ENCODE data around the gene UQCC2.

Gene UQCC2

GRCh38 chr6:33737267-33738026 lies 25.9 kb upstream of the UQCC2 start:
- no peak overlapping the region for H3K9ac ChIP-seq (ENCODE audit: low read depth, low read length)
- no peaks in the 10 kb centered on the region for H3K4me1 ChIP-seq (ENCODE audit: insufficient read depth, low read length)
- no peaks in the 10 kb centered on the region for H3K36me3 ChIP-seq (ENCODE audit: insufficient read depth, low read length)
- no peaks in the 10 kb centered on the region for H3K9me3 ChIP-seq (ENCODE audit: control insufficient read depth, insufficient read depth, low read length)

DNA sequence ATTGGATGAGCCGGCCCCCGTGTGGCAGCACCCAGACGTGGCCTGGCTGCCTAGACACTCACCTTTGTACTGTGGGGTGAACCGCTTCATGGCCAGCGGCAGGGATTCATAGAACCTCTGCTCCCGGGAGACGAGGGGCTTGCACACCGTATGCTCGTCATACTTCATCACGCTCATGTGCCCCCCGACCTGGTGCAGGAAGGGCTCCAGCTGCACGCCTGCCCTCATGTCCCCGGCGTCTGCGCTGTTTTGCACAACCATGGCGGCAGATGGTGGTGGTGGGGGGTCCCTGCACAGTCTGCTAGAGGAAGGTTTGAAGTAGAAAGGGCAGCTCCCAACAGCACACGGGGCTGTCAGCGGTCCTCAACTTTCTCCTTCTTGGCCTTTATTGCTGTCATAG lies 23.7 kb upstream of the UQCC2 start:
- H3K4me1 ChIP-seq (ENCODE audit: insufficient read depth, low read length), result no peaks in the 10 kb centered on the region; the same call in 1 of the 2 replicates
- H3K9me3 ChIP-seq (ENCODE audit: control insufficient read depth, insufficient read depth, low read length), result no peaks in the 10 kb centered on the region
- no peak overlapping the region for H3K9ac ChIP-seq (ENCODE audit: low read depth, low read length)
- H3K36me3 ChIP-seq (ENCODE audit: insufficient read depth, low read length), result no peaks in the 10 kb centered on the region

DNA sequence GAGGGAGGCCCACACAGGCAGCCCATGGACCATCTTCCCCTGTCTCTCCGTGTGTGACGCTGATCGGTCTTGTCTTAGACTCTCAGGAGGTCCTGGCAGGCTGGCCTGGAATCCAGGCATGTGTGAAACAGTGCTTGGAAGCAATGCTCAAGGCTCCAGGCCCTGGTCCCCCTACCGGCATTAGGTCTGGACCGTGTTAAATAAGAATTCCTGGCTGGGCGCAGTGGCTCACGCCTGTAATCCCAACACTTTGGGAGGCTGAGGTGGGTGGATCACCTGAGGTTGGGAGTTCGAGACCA lies 22.2 kb upstream of the UQCC2 start:
- no peak overlapping the region for H3K9ac ChIP-seq (ENCODE audit: low read depth, low read length)
- H3K36me3 ChIP-seq (ENCODE audit: insufficient read depth, low read length), result no peaks in the 10 kb centered on the region
- no peaks in the 10 kb centered on the region; the same call in 1 of the 2 replicates for H3K4me1 ChIP-seq (ENCODE audit: insufficient read depth, low read length)
- no peaks in the 10 kb centered on the region for H3K9me3 ChIP-seq (ENCODE audit: control insufficient read depth, insufficient read depth, low read length)

DNA sequence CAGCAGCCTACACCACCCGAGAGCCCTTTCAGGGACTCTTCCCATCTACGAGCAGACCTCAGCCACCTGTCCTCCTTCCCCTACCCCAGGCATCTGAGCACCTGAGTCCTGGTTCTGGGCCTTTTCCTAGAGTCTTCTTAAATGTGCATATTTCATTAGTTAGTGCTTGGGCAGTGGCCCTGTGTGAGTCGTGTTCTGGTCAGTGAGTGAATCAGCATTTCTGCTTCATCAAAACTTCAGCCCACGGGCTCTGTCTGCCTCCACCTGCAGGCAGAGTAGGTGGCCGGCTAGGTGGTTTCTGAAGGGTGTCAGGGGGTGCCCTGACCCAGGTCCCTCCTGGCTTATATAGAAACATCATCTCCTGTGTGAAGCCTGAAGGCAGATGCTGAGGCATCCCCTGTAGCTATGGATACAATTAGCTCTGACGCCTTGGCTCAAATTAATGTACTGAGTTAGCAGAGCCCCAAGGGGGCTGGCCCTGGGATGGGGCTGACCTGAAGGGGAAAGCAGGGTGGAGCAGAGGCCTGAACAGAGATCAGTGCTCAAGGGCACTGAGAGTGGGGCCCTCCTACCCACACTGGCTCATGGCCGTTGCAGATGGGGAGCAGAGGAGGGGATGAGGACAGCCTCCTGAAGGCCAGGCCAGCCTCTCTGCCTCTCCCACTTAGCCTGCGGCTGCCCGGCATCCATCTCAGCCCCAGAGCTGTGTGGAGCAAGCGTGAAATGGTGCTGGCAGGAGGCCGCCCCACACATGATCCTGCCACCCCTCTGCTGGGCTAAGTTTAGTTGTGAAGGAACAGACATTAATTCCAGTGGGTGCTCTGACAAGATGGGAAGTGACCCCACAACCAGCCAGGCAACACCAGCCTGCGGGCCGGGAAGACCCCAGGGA lies 21.6 kb upstream of the UQCC2 start:
- no peaks in the 10 kb centered on the region for H3K9me3 ChIP-seq (ENCODE audit: control insufficient read depth, insufficient read depth, low read length)
- no peaks in the 10 kb centered on the region; the same call in 1 of the 2 replicates for H3K4me1 ChIP-seq (ENCODE audit: insufficient read depth, low read length)
- H3K9ac ChIP-seq (ENCODE audit: low read depth, low read length), result no peak overlapping the region
- no peaks in the 10 kb centered on the region for H3K36me3 ChIP-seq (ENCODE audit: insufficient read depth, low read length)

- H3K9ac ChIP-seq (ENCODE audit: low read depth, low read length), result no peak overlapping the region
- H3K9me3 ChIP-seq (ENCODE audit: control insufficient read depth, insufficient read depth, low read length), result no peaks in the 10 kb centered on the region
- H3K4me1 ChIP-seq (ENCODE audit: insufficient read depth, low read length), result no peaks in the 10 kb centered on the region; the same call in 1 of the 2 replicates
- no peaks in the 10 kb centered on the region for H3K36me3 ChIP-seq (ENCODE audit: insufficient read depth, low read length)
These were observed 20.9 kb upstream of the UQCC2 start for GRCh38 chr6:33732385-33732784.

DNA sequence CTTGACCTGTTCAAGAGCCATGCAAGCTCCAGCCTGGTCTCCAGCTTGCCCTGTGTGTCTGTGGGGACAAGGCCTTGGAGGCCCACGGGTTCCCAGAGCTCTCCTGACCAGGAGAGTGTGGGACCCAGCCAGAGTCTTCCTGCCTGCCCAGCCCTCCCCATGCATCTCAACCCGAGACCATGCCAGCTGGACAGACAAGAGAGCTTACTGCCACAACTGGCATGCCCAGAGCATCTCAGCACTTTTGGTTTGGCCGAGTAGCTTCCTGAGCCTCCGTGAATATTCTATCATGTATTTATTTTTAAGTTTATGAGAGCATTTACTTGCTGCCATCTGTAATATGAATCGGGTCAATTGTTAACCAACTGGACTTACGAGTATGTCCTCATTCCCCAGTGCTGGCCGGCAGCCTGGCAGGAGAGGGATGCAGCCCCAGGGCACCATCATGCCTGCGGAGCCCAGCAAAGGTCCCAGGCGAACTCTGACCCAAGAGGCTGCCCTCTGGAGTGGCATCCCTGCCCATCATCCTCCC lies 20.3 kb upstream of the UQCC2 start:
- Histone ChIP-seq H3K9ac (ENCODE audit: low read depth, low read length) (no peak overlapping the region), H3K36me3 (ENCODE audit: insufficient read depth, low read length) (no peaks in the 10 kb centered on the region), H3K9me3 (ENCODE audit: control insufficient read depth, insufficient read depth, low read length) (no peaks in the 10 kb centered on the region), H3K4me1 (ENCODE audit: insufficient read depth, low read length) (no peaks in the 10 kb centered on the region; the same call in 1 of the 2 replicates)

DNA sequence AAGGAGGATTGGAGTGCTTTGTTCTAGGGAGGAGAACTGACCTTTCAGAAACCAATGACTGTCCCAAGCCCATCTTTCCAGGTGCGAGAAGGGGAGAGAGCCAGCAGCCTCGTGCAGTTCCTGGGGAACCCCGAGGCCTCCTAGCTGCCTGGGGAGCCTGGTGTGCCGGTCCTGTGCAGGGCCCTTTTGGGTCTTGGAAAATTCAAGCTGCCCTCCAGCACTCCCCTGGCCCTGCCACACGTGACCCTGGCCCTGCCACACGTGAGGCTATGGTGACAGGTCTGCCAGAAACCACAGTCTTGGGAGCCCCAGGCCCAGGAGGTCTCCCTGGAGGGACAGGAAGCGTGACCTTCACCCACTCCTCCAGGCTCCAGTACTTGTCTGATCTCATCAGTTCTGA lies 19.5 kb upstream of the UQCC2 start:
- Histone ChIP-seq H3K9me3 (ENCODE audit: control insufficient read depth, insufficient read depth, low read length) (no peaks in the 10 kb centered on the region), H3K9ac (ENCODE audit: low read depth, low read length) (no peak overlapping the region), H3K36me3 (ENCODE audit: insufficient read depth, low read length) (no peaks in the 10 kb centered on the region), H3K4me1 (ENCODE audit: insufficient read depth, low read length) (no peaks in the 10 kb centered on the region; the same call in 1 of the 2 replicates)

DNA sequence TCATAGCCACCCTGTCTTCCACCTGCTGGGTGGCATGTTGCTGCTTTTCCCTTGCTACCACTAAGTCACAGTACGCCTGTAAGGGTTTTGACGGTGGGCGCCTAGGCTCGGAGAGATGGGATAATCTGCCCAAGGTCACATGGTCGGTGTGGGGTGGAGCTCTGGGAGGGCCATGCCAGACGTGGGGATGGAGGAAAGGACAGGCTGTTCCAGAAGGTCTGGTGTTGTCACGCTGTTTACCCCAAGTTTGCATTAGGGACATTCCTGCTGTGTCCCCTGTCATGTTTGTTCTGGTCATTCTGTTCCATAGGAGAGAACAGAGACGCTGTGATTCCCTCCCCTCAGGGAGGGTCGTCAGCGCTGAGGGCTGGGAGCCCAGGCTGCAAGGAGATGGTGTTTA lies 19.1 kb upstream of the UQCC2 start:
- Histone ChIP-seq H3K9ac (ENCODE audit: low read depth, low read length) (no peak overlapping the region), H3K36me3 (ENCODE audit: insufficient read depth, low read length) (no peaks in the 10 kb centered on the region), H3K9me3 (ENCODE audit: control insufficient read depth, insufficient read depth, low read length) (no peaks in the 10 kb centered on the region), H3K4me1 (ENCODE audit: insufficient read depth, low read length) (no peaks in the 10 kb centered on the region; the same call in 1 of the 2 replicates)

DNA sequence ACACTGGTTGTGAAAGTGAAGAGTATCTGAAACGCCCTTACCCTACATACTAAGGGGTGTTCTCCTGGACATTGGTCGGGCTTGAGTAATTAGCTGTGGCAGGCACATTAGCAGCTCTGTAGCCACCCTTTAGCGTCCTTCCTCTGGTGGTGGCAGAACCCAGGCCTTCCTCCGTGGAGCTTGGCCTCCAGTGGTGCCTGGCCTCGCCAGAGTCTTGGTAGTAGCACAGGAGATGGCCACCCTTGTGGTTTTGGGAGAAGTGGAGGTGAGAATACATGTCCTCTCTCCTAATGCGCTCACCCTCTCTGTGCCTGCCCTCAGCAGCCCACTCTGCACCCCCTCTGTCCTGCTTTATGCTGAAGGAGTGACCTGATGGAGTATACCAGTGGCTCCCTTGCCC lies 17.6 kb upstream of the UQCC2 start:
- H3K9ac ChIP-seq (ENCODE audit: low read depth, low read length), result no peak overlapping the region
- no peaks in the 10 kb centered on the region; the same call in 1 of the 2 replicates for H3K4me1 ChIP-seq (ENCODE audit: insufficient read depth, low read length)
- no peaks in the 10 kb centered on the region for H3K36me3 ChIP-seq (ENCODE audit: insufficient read depth, low read length)
- no peaks in the 10 kb centered on the region for H3K9me3 ChIP-seq (ENCODE audit: control insufficient read depth, insufficient read depth, low read length)

DNA sequence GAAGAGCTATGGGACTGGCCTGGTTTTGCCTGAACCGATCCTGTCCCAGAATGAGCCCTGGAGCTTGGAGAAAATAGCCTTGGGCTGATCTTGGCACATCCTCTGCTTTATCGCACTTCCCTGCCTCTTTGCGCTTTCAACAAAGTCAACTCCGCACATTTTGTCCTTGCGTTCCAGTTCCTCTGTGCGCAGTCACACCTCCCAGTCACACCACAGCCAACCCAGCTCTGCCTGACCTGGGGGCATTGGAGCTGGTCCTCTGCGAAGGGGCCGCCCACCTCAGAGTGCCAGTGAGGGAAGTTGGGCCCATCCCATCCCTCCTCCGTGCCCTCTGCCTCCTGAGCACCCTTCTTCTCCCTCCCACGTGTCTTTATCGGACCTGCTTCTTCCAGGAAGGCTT lies 16.9 kb upstream of the UQCC2 start:
- Histone ChIP-seq H3K9ac (ENCODE audit: low read depth, low read length) (no peak overlapping the region), H3K4me1 (ENCODE audit: insufficient read depth, low read length) (no peaks in the 10 kb centered on the region; the same call in 1 of the 2 replicates), H3K9me3 (ENCODE audit: control insufficient read depth, insufficient read depth, low read length) (no peaks in the 10 kb centered on the region), H3K36me3 (ENCODE audit: insufficient read depth, low read length) (no peaks in the 10 kb centered on the region)

DNA sequence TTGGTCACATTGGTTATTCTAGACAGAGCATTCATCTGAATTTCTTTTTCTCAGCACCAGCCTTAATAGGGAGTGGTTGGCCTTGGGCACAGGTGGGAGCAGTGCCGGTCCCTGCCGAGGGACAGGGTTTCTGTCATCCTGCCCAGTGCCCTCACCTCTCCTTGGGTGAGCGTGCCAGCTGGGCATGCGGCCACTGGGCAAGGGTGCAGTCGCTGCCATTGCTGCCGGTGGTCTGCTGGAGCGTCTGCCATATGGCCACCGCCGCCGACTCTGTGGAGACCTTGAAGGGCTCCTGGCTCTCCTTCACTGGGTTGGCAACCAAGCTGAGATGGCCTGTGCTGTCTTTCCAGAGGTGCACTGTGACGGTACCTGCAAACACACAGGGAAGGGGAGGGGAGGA lies 16.4 kb upstream of the UQCC2 start:
- H3K9me3 ChIP-seq (ENCODE audit: control insufficient read depth, insufficient read depth, low read length), result no peaks in the 10 kb centered on the region
- no peaks in the 10 kb centered on the region for H3K36me3 ChIP-seq (ENCODE audit: insufficient read depth, low read length)
- no peak overlapping the region for H3K9ac ChIP-seq (ENCODE audit: low read depth, low read length)
- H3K4me1 ChIP-seq (ENCODE audit: insufficient read depth, low read length), result no peaks in the 10 kb centered on the region; the same call in 1 of the 2 replicates

DNA sequence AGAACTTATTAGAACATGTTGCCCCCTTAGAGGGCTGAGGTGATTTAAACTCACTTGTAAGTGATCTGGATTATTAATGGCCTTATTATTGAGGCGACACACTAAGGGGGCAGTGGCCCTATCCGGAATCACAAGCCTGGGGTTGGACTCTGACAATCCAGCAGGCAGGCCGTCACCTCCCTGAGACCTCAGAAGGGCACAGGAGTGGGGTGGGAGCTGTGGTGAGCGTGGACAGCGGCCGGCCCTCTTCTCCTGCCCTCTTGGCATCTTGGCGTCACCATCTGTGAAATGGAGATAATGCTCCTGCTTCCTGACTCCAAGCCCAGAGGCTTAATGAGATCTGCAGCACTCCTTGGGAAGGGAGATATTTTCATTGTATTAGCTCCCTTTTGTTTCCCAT lies 15.6 kb upstream of the UQCC2 start:
- Histone ChIP-seq H3K4me1 (ENCODE audit: insufficient read depth, low read length) (no peaks in the 10 kb centered on the region; the same call in 1 of the 2 replicates), H3K9ac (ENCODE audit: low read depth, low read length) (no peak overlapping the region), H3K9me3 (ENCODE audit: control insufficient read depth, insufficient read depth, low read length) (no peaks in the 10 kb centered on the region), H3K36me3 (ENCODE audit: insufficient read depth, low read length) (no peaks in the 10 kb centered on the region)

GRCh38 chr6:33726696-33727095 lies 15.2 kb upstream of the UQCC2 start:
- H3K4me1 ChIP-seq (ENCODE audit: insufficient read depth, low read length), result no peaks in the 10 kb centered on the region; the same call in 1 of the 2 replicates
- no peaks in the 10 kb centered on the region for H3K9me3 ChIP-seq (ENCODE audit: control insufficient read depth, insufficient read depth, low read length)
- H3K9ac ChIP-seq (ENCODE audit: low read depth, low read length), result no peak overlapping the region
- no peaks in the 10 kb centered on the region for H3K36me3 ChIP-seq (ENCODE audit: insufficient read depth, low read length)

GRCh38 chr6:33725891-33726673 lies 14.6 kb upstream of the UQCC2 start:
- Histone ChIP-seq H3K9me3 (ENCODE audit: control insufficient read depth, insufficient read depth, low read length) (no peaks in the 10 kb centered on the region), H3K9ac (ENCODE audit: low read depth, low read length) (no peak overlapping the region), H3K36me3 (ENCODE audit: insufficient read depth, low read length) (no peaks in the 10 kb centered on the region), H3K4me1 (ENCODE audit: insufficient read depth, low read length) (no peaks in the 10 kb centered on the region; the same call in 1 of the 2 replicates)
